ENCODE results near the gene SPOPL. TPM values are rescaled to one million over a fixed set of nuclear protein-coding genes. Genes with fewer than 3 reads are reported as not detected.

Gene SPOPL
- total RNA-seq, 1 experiment from 2014 or later: 21.8 TPM

DNA sequence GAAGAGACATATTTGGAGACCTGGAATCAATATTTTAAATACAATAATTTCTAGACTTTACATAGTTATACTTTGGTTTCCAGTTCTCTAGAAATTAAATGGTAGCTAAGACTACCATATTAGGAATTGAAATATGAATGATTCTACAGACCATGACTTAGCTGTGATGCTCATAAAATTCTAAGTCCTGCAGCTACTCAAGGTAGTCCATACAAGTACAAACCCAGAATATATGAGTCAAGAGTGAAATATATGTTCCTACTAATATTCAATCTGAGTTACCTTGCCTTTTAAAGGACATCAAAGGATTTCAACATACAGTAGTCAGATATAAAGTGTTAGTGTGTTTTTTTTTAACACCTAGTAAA is 10.1 kb upstream of the SPOPL start:
- CTCF ChIA-PET: no interaction called here
- H3K27me3 ChIP-seq (ENCODE audit: control insufficient read depth, insufficient read depth, low read length): no peaks in the 10 kb centered on the region
- no TSS peak for BruUV-seq (replicated peaks)
- POLR2A ChIA-PET: interaction anchor here (0.6 kb wide), 1 partner anchor 528 kb away, joined by 6 read pairs; no protein-coding TSS in a partner anchor
- DNase-seq (ENCODE audit: low read depth, low spot score): no peak
- no peak overlapping the region for H3K4me3 ChIP-seq (ENCODE audit: low read depth in 2 of 2, low read length in 2 of 2)
- intact Hi-C loops (cut with micrococcal nuclease; ENCODE audit: unreplicated experiment) (no loop called here), in situ Hi-C loops (cut with HindIII; ENCODE audit: low pct_unique_long_range_greater_than_20kb, low sequenced_read_pairs) (no loop called here)
- H3K36me3 ChIP-seq (ENCODE audit: control insufficient read depth, insufficient read depth, low read length): no peaks in the 10 kb centered on the region
- no peaks in the 10 kb centered on the region for H3K9me3 ChIP-seq (ENCODE audit: control insufficient read depth, insufficient read depth, low read depth, low read length)
- no peak for ATAC-seq
- no peaks in the 10 kb centered on the region for H3K4me1 ChIP-seq (ENCODE audit: control insufficient read depth, insufficient read depth, low read length)
- no peak for TF ChIP-seq CTCF (IDR thresholded peaks at IDR 0.05)
- TF ChIP-seq TCF7L2 (IDR thresholded peaks at IDR 0.05; ENCODE audit: low read depth, low read length): no peak
- TF ChIP-seq POLR2AphosphoS5 (IDR thresholded peaks at IDR 0.05; ENCODE audit: low read depth, low read length): no peak
- no peak for TF ChIP-seq SIN3A (IDR thresholded peaks at IDR 0.05; ENCODE audit: borderline replicate concordance, insufficient read depth, low read depth, low read length)
- TF ChIP-seq REST (IDR thresholded peaks at IDR 0.05; ENCODE audit: insufficient read depth in 1 of 2, low read depth in 2 of 2, low read length in 1 of 2): no peak
- no peak overlapping the region for H3K27ac ChIP-seq (ENCODE audit: low read length)

GRCh38 chr2:138492160-138492559 is 9.4 kb upstream of the SPOPL start:
- POLR2A ChIA-PET: no interaction called here
- ATAC-seq: no peak
- Histone ChIP-seq H3K36me3 (ENCODE audit: control insufficient read depth, insufficient read depth, low read length) (no peaks in the 10 kb centered on the region), H3K4me1 (ENCODE audit: control insufficient read depth, insufficient read depth, low read length) (no peaks in the 10 kb centered on the region), H3K27ac (ENCODE audit: low read length) (no peak overlapping the region), H3K4me3 (ENCODE audit: low read depth in 2 of 2, low read length in 2 of 2) (no peak overlapping the region), H3K9me3 (ENCODE audit: control insufficient read depth, insufficient read depth, low read depth, low read length) (no peaks in the 10 kb centered on the region), H3K27me3 (ENCODE audit: control insufficient read depth, insufficient read depth, low read length) (no peaks in the 10 kb centered on the region)
- TF ChIP-seq REST (IDR thresholded peaks at IDR 0.05; ENCODE audit: insufficient read depth in 1 of 2, low read depth in 2 of 2, low read length in 1 of 2) (no peak), SIN3A (IDR thresholded peaks at IDR 0.05; ENCODE audit: borderline replicate concordance, insufficient read depth, low read depth, low read length) (no peak), TCF7L2 (IDR thresholded peaks at IDR 0.05; ENCODE audit: low read depth, low read length) (no peak), POLR2AphosphoS5 (IDR thresholded peaks at IDR 0.05; ENCODE audit: low read depth, low read length) (no peak), CTCF (IDR thresholded peaks at IDR 0.05) (no peak)
- in situ Hi-C loops (cut with HindIII; ENCODE audit: low pct_unique_long_range_greater_than_20kb, low sequenced_read_pairs): no loop called here
- CTCF ChIA-PET: no interaction called here
- intact Hi-C loops (cut with micrococcal nuclease; ENCODE audit: unreplicated experiment): no loop called here
- DNase-seq (ENCODE audit: low read depth, low spot score): no peak
- BruUV-seq (replicated peaks): no TSS peak

Data from Panc1 (cell line).